NCI-H748 treated with DMSO at 0.1 percent for 48 hours (cell line): Measurements from ENCODE around the gene RRBP1.

ENCODE experiments used
- DNase-seq: peaks from one replicate; lab custom pipeline; 2025; lab: John Stamatoyannopoulos, UW

The RRBP1 gene

DNA sequence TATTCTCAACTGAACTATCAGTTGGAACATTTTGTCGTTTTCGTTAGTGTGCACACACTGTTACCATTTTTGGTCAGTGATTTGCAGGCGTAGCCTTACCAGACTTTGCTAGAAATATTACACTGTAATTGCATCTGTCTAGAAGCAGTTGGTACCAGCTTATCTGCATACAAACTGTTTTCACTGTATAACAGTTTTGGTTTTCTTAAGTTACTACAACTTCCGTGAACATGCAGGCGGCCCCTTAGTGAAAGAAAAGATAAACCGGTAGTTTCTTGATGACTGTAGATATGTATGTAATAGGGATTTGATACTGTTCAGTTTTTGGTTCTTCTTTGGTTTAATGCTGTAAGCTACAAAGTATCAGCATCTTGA, 110.9 kb downstream of the RRBP1 start:
- peak; percentile 62 for DNase-seq

DNA sequence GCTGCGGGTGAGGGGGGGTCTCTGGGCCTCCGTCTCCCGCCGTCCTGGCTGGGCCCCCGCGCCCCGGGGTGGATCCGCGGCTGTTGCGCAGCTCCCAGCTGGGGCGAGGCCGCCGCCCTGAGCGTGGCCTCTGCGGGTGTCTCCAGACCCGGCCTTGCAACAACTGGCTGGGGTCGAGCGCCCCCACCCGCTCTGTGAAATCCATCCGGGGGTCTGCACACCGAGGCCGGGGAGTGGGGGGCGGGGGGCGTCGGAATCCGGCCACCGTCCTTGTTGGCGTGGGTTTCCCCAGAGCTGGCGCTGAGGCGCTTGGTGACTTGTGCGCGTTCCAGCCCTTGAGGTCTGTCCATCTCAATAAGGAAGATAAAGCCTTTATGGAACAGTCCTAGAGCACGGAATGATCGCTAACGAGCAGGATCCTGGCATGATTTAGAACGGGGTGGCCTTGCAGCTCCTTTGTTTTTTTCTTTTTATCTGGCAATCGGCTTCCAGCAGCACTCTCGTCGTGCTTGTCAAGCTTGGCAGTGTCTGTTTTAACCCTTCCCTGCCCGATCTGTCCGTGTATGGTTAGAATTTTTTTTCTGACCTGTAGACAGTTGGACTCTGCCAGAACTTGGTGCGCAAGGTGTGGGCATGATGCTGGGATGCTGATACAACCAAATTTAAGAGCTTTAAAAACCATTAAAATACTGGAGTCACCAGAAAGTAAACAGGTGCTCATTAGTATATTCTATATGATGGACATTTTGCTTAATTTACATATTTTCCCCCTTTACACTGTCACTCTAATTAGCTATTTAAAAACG, 111.5 kb downstream of the RRBP1 start:
- peak; percentile 71 for DNase-seq

GRCh38 chr20:17569616-17570346, 112.3 kb downstream of the RRBP1 start, which contains the start of gene DSTN:
Gene DSTN, plus strand, starts transcription at chr20:17570075. Its CDS starts 134 bp downstream, at chr20:17570209.
- peak; percentile 94 for DNase-seq

GRCh38 chr20:17568972-17569521, 113.0 kb downstream of the RRBP1 start:
- DNase-seq, result peak; percentile 70

DNA sequence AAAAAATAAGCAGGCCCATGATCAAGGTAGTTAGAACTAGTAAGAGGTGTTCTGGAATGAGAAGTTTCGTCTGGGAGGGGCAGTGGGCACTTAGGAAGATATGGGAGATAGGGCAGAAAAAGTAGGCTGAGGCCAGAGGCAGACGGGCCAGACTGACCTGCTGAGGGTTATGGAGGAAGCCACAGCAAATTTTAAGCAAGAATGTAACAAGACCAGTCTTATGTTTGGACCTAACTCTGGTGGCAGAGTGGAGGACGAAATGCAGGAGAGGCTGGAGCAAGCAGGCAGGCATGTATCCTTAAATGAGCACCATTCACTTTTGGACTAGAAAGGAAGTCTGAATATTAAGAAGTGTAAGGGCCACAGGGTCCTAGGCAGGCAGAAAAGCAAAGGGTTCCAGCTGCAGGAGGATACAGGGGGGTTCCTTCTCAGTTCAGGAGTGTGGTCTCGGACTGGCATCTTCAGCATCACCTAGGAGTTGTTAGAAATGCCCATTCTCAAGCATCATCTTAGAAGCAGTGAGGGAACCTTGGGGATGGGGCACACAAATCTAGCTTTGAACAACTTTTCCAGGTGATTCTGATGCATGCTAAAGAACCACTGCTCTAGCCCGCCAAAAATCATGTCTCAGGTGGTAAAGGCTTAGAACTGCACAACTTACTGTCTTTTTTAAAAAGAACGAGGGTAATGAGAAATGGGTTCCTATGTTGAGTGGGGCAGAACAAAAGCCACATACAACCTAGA, 113.8 kb downstream of the RRBP1 start:
- no peak for DNase-seq

DNA sequence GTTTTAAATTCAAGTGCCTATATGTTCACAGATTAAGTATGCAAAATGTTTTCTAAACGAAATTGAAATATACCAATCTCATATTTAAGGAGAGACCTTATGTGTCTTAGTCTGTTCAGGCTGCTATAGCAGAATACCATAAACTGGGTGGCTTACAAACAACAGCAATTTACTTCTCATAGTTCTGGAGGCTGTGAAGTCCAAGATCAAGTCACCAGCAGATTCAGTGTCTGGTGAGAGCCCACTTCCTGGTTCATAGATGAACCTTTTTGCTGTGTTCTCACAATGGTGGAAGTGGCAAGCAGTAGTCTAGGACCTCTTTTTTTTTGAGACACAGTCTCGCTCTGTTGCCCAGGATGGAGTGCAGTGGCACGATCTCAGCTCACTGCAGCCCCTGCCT, 115.7 kb downstream of the RRBP1 start:
- no peak for DNase-seq

- no peak for DNase-seq
Observed at GRCh38 chr20:17565169-17565845, 116.7 kb downstream of the RRBP1 start.
